ENCODE data around the gene CENPVL1.

The CENPVL1 gene

DNA sequence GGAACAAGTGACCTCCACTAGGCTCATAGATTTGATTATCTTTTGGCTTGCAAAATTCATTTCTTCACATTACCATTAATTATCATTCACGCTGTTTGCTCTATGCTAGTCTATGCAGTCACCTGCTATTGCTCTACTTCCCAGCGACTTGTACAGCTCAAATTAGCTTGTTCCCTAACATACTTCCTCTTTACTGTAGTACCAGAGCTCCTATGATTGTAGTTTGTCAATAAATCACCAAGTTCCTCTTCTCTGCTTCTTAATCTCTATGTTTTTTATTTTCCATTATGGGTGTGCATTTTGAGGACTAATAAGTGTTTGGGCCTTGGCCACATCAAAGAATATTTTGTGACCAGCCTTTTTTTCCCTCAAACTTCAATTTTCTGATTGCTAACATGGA lies 26.8 kb downstream of the CENPVL1 start:
- no peak for TF ChIP-seq ZFX (IDR thresholded peaks at IDR 0.05)
- TF ChIP-seq, protein P1, sequence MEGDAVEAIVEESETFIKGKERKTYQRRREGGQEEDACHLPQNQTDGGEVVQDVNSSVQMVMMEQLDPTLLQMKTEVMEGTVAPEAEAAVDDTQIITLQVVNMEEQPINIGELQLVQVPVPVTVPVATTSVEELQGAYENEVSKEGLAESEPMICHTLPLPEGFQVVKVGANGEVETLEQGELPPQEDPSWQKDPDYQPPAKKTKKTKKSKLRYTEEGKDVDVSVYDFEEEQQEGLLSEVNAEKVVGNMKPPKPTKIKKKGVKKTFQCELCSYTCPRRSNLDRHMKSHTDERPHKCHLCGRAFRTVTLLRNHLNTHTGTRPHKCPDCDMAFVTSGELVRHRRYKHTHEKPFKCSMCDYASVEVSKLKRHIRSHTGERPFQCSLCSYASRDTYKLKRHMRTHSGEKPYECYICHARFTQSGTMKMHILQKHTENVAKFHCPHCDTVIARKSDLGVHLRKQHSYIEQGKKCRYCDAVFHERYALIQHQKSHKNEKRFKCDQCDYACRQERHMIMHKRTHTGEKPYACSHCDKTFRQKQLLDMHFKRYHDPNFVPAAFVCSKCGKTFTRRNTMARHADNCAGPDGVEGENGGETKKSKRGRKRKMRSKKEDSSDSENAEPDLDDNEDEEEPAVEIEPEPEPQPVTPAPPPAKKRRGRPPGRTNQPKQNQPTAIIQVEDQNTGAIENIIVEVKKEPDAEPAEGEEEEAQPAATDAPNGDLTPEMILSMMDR (conservative IDR thresholded peaks at IDR 0.05): no peak
- no peak overlapping the region for H3K27ac ChIP-seq

DNA sequence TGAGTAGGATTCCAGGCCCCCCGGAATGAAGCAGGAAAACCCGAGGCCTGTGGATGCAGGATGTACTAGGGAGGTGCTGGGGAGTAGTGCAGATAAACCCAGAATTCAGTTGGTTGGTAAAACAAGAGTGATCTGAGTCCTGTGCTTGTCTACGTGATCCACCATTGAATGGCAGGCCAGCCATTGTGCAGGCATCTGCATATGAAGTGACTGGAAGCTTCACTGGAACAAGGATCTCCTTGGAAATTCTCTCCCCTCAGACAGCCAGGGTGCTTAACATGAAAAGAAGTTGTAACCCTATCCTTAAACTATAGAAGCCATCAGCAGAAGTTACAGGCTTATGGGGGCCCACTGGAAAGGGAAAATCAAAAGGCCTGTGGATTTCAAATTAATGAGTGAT lies 32.3 kb downstream of the CENPVL1 start:
- TF ChIP-seq, protein P1 (conservative IDR thresholded peaks at IDR 0.05): no peak
- TF ChIP-seq ZFX (IDR thresholded peaks at IDR 0.05): no peak
- no peak overlapping the region for H3K27ac ChIP-seq

DNA sequence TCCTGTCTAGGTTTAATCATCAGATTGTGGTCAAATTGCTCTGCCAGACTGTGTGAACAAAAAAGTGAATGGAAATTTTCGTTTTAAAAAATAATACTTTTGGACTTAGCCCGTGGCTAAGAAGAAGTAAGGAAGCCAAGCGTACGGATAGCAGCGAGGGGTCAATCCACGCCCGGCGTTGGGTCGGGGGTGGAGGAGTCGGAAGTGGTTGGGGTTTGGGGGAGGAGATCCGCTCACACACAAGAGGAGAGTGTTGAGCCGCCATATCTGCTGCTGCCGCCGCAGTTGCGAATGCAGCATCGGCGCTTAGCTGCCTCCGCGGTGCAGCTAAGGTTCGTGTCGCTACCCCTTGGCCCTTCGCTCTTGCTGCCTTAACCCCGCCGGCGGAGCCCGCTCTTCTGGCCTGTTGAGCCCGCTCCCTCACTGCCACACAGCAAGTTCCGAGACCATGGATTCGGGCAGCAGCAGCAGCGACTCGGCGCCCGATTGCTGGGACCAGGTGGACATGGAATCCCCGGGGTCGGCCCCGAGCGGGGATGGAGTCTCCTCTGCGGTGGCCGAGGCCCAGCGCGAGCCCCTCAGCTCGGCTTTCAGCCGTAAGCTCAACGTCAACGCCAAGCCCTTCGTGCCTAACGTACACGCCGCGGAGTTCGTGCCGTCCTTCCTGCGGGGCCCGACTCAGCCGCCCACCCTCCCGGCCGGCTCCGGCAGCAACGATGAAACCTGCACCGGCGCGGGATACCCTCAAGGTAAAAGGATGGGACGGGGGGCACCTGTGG lies 33.1 kb downstream of the CENPVL1 start, which contains the start of gene GSPT2:
TSS of gene GSPT2 (plus strand) at position 264 of the 779 bp plus-strand sequence. CDS start at position 449, 185 bp downstream.
- peak within 1 kb of the TSS; percentile 75 for H3K27ac ChIP-seq
- TF ChIP-seq, protein P1 (conservative IDR thresholded peaks at IDR 0.05): no peak
- 0 out of 2 replicates have a peak, but pooled peaks have one; percentile 13 for TF ChIP-seq ZFX (IDR thresholded peaks at IDR 0.05)

DNA sequence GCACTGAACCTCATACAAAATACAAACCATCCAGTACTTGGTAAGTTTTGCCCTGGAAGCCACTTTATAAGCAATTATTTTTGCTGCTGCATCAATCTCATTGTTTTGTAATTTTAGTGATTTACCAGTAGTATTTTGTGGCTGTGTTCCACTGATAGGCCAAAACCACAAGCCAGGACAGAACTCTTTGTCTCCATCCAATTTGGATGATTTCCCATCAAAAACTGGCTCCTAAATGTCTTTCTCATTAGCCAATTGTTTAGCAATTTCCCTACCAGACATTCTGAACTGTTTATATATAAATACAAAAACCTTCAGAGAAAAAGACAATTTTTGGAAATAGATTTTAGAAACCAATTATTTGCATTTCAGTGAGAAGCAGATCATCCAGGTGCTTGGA lies 37.4 kb downstream of the CENPVL1 start:
- no peak overlapping the region for H3K27ac ChIP-seq
- TF ChIP-seq, protein P1 (conservative IDR thresholded peaks at IDR 0.05): no peak
- no peak for TF ChIP-seq ZFX (IDR thresholded peaks at IDR 0.05)

DNA sequence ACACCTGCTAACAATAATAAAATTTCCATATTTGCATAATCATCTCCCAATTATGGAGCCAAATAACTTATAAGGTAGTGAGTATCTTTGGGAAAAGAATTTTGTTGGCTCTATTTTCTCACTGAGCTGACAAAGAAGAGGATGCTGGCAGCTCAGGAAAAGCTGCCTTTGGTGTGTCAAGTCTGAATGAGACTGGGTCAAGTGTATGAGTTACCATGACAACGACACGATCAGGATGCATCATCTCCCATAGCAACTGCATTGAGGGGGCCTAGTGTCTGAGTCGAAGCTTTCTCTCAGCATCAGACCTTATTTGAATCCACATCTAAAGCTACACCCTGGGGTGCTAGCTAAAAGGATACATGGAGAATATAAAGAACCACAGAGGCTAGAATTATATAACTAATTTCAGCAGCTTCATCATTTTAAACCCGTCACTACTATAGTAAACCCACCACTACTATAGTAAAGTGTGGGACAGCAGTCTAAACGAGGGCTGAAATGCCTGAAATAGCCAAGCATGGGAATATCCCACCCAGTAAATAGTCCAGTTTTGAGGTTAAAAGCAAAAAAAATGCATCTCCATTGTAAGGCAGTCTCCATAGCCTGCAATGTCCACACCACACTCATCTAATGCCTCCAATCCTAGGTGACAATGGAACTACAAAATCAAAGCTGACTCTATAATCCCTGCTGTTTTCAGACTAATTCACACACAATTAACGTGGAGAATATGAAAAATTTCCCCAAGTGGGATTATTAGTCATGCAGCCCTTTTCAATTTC lies 48.9 kb downstream of the CENPVL1 start:
- TF ChIP-seq ZFX (IDR thresholded peaks at IDR 0.05): no peak
- TF ChIP-seq, protein P1 (conservative IDR thresholded peaks at IDR 0.05): no peak
- no peak overlapping the region for H3K27ac ChIP-seq

DNA sequence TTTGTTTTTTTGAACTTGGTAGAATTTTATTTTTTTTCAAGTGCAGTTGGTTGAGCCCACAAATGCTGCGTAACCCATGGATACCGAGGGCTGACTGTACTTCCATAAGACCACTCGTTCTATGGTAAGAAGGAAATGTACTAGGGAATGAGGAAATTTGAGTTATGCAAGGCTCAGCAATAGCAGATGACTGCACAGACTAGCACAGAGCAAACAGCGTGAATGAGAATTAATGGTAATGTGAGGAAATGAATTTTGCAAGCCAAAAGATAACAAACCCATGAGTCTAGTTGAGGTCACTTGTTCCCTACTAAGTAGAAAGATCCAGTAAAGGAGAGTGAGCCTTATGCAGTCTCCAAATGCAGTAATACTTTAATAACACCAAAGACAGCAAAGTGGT lies 50.3 kb downstream of the CENPVL1 start:
- no peak for TF ChIP-seq ZFX (IDR thresholded peaks at IDR 0.05)
- TF ChIP-seq, protein P1 (conservative IDR thresholded peaks at IDR 0.05): no peak
- H3K27ac ChIP-seq: no peak overlapping the region
